ENCODE data around the gene GIT1.
"Not testable (repeated sequence)": the region's sequence is repeated elsewhere in the genome, so short reads cannot be mapped to it uniquely, and the experiment has no call there.

The GIT1 gene

DNA sequence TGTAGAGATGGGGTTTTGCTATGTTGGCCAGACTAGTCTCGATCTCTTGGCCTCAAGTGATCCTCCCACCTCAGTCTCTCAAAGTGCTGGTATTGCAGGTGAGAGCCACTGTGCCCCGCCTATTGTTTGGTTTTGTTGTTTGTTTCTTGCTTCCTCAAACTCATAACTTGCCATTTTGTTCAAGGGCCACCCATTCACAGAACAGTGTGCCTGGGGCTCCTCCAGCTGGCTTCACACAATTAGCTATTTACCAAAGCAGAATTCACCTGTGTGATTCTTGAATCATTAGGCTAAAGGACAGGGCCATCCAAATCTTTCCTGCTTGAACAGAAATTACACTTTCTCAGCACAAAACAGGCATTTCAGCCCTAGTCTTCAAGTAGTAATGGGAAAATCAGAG, 29.8 kb downstream of the GIT1 start:
- H3K27ac ChIP-seq: peak overlapping the region in 3 of 21 experiments; percentile 3 to 27 (median 8)
- H3K4me3 ChIP-seq: no peak overlapping the region

GRCh38 chr17:29558139-29558538, 31.3 kb downstream of the GIT1 start:
- H3K27ac ChIP-seq, H3K4me3 ChIP-seq: not testable (repeated sequence)

- no peak overlapping the region for H3K4me3 ChIP-seq
- no peak overlapping the region for H3K27ac ChIP-seq
Observed at GRCh38 chr17:29557739-29558116, 31.7 kb downstream of the GIT1 start.

DNA sequence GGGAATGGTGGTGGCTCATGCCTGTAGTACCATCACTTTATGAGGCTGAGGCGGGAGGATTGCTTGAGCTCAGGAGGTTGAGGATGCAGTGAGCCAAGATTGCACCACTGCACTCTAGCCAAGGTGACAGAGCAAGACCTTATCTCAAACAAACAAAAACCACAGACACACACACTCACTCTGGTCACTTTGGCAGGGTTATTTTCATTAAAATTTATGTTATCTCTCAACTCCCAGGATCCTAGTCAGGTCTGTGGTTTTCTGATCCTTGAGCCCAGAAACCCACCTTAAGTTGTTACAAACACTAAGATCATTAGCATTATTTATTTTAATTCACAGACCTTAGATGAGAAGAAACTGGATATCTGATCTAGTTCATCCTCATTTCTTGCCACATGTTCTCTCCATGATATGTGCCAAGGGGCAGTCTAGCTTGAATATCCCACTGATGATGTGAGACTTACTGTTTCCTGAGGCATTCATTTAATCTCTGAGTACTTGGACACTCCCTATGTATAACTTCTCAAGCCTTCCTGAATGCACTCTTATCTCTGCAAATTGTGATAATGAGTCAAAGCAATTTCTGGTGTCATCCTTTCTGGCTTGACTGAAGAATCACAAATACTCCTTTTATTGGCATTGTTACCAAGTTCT, 32.2 kb downstream of the GIT1 start:
- no peak overlapping the region for H3K27ac ChIP-seq
- no peak overlapping the region for H3K4me3 ChIP-seq

DNA sequence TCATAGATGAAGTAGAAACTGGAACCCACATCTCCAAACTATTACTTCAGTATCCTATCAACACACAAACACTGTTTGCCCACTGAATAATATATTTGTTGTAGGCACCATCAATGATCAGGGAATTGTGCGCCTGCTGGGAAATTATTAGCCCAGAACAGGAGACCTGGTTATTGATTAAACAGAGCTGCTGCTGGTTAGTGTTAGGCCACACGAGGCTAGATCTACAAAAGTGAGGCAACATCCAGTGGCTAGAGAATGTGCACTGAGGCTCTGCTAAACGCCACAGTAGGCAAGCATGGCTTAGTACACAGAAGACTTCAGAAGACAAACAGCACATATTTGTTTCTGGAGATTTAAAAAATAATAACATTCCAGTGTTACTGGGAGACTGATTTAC, 33.6 kb downstream of the GIT1 start:
- Histone ChIP-seq H3K4me3 (no peak overlapping the region), H3K27ac (no peak overlapping the region)

- H3K27ac ChIP-seq: no peak overlapping the region
- no peak overlapping the region for H3K4me3 ChIP-seq
Observed at GRCh38 chr17:29549177-29549923, 40.1 kb downstream of the GIT1 start.

DNA sequence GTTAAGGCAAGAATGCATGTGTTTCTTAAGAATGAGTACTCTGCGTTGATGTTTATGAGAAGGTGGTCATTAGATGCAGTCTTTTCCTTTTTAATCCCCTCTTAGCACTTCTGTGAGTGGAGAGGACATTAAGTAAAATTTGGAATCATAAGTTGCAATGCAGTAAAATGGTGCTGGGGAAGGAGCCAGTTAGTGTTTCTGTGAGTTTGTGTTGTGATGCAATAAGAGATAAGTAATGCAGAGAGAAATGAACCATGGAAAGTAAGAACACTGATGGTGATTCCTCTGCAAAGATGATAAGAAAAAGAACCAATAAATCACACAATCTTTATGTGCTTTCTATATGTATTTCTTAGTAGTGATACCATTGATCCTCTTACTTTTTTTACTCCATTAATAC, 42.6 kb downstream of the GIT1 start:
- Histone ChIP-seq H3K27ac (no peak overlapping the region), H3K4me3 (no peak overlapping the region)

GRCh38 chr17:29546085-29546484, 43.4 kb downstream of the GIT1 start:
- no peak overlapping the region for H3K27ac ChIP-seq
- no peak overlapping the region for H3K4me3 ChIP-seq

DNA sequence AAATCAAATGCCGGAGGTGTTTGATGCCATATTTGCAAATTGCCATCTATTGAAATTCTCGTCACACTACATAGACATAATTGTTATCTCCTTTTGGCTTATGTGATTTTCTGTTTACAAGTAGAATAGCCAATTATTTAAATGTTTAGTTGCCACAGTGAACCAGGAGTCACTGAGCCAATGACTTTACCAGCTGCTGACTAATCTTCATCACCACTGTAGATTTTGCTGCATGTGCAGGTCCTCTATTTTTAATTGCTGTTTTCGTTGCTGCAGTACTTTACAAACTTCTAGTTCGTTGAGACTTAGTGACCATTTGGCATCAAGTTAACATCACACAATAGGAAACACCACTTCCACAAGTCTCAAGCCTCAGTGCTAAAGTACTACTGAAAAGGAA, 45.4 kb downstream of the GIT1 start:
- Histone ChIP-seq H3K27ac (no peak overlapping the region), H3K4me3 (no peak overlapping the region)

GRCh38 chr17:29533976-29534375, 55.5 kb downstream of the GIT1 start:
- no peak overlapping the region for H3K27ac ChIP-seq
- no peak overlapping the region for H3K4me3 ChIP-seq

GRCh38 chr17:29526322-29526721, 63.1 kb downstream of the GIT1 start:
- H3K4me3 ChIP-seq: no peak overlapping the region
- no peak overlapping the region for H3K27ac ChIP-seq

DNA sequence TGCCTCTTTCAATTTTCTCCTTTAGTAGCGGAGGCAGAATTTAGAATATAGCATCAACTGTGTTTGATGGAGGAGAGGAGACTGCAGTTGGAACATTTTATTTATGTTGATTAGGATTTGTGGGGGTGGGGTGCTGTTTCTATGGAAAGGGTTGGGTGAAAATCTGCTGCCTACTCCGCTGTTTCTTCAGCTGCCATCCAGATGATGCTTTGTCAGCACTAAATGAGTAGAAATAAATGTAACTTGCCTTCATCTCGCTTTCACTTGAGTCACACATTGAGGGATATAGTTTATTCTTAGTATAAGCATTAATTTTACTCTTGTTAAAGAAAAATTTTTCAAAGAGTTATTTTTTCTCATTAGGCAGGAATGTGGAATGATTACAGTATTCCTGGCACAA, 64.8 kb downstream of the GIT1 start:
- Histone ChIP-seq H3K4me3 (no peak overlapping the region), H3K27ac (no peak overlapping the region)

Data from skin epidermis (tissue), 12 donors.